HPDE6-E6E7 (cell line): Measurements from ENCODE around the gene STAT5B.
"Not testable (repeated sequence)": the region's sequence is repeated elsewhere in the genome, so short reads cannot be mapped to it uniquely, and the experiment has no call there.

Experiments
- DNase-seq: peaks from one replicate; pipeline ENCODE4 v3.0.0; 2011; ENCODE audit warnings: missing footprints; ENCODE audit errors: extremely low spot score

STAT5B gene

GRCh38 chr17:42233156-42233555 is 43.0 kb downstream of the STAT5B start:
- no peak for DNase-seq

- DNase-seq, result no peak
These were observed 46.0 kb downstream of the STAT5B start for GRCh38 chr17:42230225-42230624.

- no peak for DNase-seq
These were observed 48.1 kb downstream of the STAT5B start for GRCh38 chr17:42227849-42228700.

- DNase-seq, result no peak
These were observed 50.5 kb downstream of the STAT5B start for GRCh38 chr17:42225646-42226045.

- DNase-seq, result no peak
These were observed 51.5 kb downstream of the STAT5B start for GRCh38 chr17:42224651-42225050.

- peak; percentile 16 for DNase-seq
These were observed 54.1 kb downstream of the STAT5B start for GRCh38 chr17:42221886-42222745.

GRCh38 chr17:42219280-42219679 is 56.9 kb downstream of the STAT5B start:
- DNase-seq, result not testable (repeated sequence)

- DNase-seq, result no peak
These were observed 62.0 kb downstream of the STAT5B start for GRCh38 chr17:42214156-42214555.

GRCh38 chr17:42212382-42212781 is 63.8 kb downstream of the STAT5B start:
- DNase-seq, result no peak

- DNase-seq, result not testable (repeated sequence)
These were observed 64.3 kb downstream of the STAT5B start for GRCh38 chr17:42211921-42212341.

GRCh38 chr17:42210046-42210445 is 66.1 kb downstream of the STAT5B start:
- DNase-seq, result no peak

GRCh38 chr17:42206153-42206612 is 70.0 kb downstream of the STAT5B start:
- not testable (repeated sequence) for DNase-seq

GRCh38 chr17:42203354-42203753 is 72.8 kb downstream of the STAT5B start:
- no peak for DNase-seq

GRCh38 chr17:42202696-42203095 is 73.5 kb downstream of the STAT5B start:
- DNase-seq, result no peak

- no peak for DNase-seq
These were observed 74.0 kb downstream of the STAT5B start for GRCh38 chr17:42202159-42202558.

GRCh38 chr17:42201458-42201772 is 74.8 kb downstream of the STAT5B start:
- DNase-seq, result no peak

GRCh38 chr17:42200706-42201457 is 75.3 kb downstream of the STAT5B start:
- DNase-seq, result no peak

GRCh38 chr17:42199416-42200011 is 76.7 kb downstream of the STAT5B start:
- DNase-seq, result no peak

- DNase-seq, result no peak
These were observed 77.3 kb downstream of the STAT5B start for GRCh38 chr17:42198897-42199296.

- DNase-seq, result no peak
These were observed 78.5 kb downstream of the STAT5B start for GRCh38 chr17:42197564-42198156.
